ENCODE data around the gene ADD2.

- TF ChIP-seq, protein P1, sequence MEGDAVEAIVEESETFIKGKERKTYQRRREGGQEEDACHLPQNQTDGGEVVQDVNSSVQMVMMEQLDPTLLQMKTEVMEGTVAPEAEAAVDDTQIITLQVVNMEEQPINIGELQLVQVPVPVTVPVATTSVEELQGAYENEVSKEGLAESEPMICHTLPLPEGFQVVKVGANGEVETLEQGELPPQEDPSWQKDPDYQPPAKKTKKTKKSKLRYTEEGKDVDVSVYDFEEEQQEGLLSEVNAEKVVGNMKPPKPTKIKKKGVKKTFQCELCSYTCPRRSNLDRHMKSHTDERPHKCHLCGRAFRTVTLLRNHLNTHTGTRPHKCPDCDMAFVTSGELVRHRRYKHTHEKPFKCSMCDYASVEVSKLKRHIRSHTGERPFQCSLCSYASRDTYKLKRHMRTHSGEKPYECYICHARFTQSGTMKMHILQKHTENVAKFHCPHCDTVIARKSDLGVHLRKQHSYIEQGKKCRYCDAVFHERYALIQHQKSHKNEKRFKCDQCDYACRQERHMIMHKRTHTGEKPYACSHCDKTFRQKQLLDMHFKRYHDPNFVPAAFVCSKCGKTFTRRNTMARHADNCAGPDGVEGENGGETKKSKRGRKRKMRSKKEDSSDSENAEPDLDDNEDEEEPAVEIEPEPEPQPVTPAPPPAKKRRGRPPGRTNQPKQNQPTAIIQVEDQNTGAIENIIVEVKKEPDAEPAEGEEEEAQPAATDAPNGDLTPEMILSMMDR (IDR thresholded peaks at IDR 0.05): no peak
- TF ChIP-seq POLR2A (IDR thresholded peaks at IDR 0.05): no peak
These were observed 48.8 kb downstream of the ADD2 start for GRCh38 chr2:70719231-70719630.

All from adrenal gland (tissue), 5 donors.